ENCODE results near the gene UBE2O. TPM values are rescaled to one million over a fixed set of nuclear protein-coding genes. Genes with fewer than 3 reads are reported as not detected.
A peak's percentile ranks its signal among the peaks of the same experiment; 100 is the strongest.

Gene UBE2O
- polyA plus RNA-seq, 1 of the 3 experiments (the other 2 are of a cell fraction), result 25.4 TPM

DNA sequence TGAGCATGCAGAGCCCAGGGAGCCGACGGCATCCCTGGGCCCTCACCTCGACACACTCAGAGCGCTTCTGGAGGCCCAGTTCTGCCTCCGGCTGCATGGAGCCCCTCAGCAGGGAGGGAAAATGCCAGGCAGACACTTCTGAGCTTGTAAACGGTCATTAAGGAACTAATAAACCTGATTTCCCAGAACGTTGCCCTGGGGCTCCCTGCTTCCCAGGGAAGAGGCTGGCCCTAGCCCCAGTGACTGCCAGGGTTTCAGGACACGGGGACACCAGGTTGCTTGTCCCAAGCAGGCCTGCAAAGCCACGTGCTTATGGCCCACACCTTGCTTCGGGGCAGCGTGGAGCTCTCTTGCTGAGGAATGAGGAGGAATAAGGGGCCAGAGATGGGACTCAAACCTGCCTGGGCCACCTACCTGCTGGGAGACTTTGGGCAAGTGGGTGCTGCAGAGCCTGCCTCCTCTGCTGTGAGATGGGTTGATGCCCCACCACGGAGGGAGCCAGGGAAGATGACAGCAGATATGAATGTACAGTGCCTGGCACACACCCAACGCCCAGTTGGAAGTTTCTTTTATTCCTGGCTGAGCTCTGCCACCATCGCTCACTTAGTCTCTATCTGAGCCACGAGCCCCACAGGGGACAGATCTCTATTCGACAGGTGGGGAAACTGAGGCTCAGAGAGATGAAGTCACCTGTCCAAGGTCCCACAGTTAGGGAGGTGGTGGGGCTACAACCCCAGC, 42.9 kb upstream of the UBE2O start:
- POLR2A ChIA-PET, result interaction anchor here (0.7 kb wide), 1 partner anchor 50 kb away, joined by 3 read pairs; no protein-coding TSS in a partner anchor
- Histone ChIP-seq H3F3A (replicated peaks; ENCODE audit: insufficient read depth) (peaks cover 15% of the 10 kb centered on the region), H3K4me2 (no peak overlapping the region), H3K27ac (ENCODE audit: low read depth in 2 of 2, low read length in 1 of 2) (no peak overlapping the region; a peak in 1 of 4 replicates), H3K9me3 (no peaks in the 10 kb centered on the region), H3K27me3 (ENCODE audit: insufficient read depth) (no peaks in the 10 kb centered on the region), H2AFZ (ENCODE audit: low read depth) (no peak overlapping the region), H3K79me2 (ENCODE audit: insufficient read depth) (peaks cover 22% of the 10 kb centered on the region; the same call in 1 of the 2 replicates), H3K9ac (no peak overlapping the region), H3K4me3 (ENCODE audit: low read depth in 2 of 2, low read length in 1 of 2) (no peak overlapping the region), H3K36me3 (replicated peaks in 1 of 2; ENCODE audit: control insufficient read depth in 1 of 2, insufficient read depth in 2 of 2, low read length in 1 of 2) (no peaks in the 10 kb centered on the region), H3K9me2 (no peaks in the 10 kb centered on the region), H3K4me1 (ENCODE audit: control insufficient read depth in 1 of 2, insufficient read depth in 2 of 2, low read depth in 1 of 2, low read length in 1 of 2) (peaks cover 27 to 83% of the 10 kb centered on the region in 2 experiments; a peak in 3 of 4 replicates), H4K20me1 (ENCODE audit: insufficient read depth) (no peaks in the 10 kb centered on the region)
- no peak for TF ChIP-seq PBX3 (IDR thresholded peaks at IDR 0.05)
- no peak for TF ChIP-seq TCF12 (IDR thresholded peaks at IDR 0.05)
- 78% methylated on average over 10 of the region's 16 CpGs for WGBS (ENCODE audit: low lambda C conversion rate)
- CTCF ChIA-PET, result interaction anchor here (1.9 to 56.8 kb wide), 4 partner anchors 6 to 51 kb away, joined by 9 to 1687 read pairs (median 878); partner anchors contain the start of genes AANAT, RHBDF2 and UBE2O
- no peak for DNase-seq

DNA sequence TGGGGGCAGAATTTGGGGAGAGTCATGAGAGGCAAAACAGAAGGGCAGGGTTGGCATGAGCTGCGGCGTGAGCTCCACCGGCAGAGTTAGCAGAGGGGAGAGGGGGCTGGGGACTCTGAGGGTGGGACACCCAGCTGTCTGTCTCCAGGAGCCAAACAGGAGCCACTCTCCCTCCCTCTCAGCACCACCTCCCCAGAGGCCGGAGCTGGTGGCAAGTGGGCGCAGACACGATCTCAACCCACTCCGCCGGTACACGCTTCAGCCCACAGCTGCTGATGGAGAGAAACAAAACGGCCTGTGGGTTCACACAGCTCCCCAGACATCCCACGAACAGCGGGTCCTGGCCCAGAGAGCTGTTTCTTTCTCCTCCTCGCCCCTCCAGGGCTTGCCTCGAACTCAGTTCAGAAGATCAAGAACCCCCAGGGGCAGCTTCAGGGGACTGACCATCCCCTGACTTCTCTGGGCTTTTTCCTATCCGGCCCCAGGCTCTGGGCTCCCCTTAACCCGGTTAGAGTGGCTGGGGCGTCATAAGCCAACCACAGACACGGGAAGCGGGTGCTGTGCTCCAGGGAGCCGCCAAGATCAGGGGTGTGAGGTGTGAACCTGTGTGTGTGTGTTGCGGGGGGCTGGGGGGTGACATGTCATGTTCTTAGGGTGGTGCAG, 40.7 kb upstream of the UBE2O start:
- no peak overlapping the region for H3K9ac ChIP-seq
- H3K9me3 ChIP-seq, result no peaks in the 10 kb centered on the region
- no peak overlapping the region for H2AFZ ChIP-seq (ENCODE audit: low read depth)
- CTCF ChIA-PET, result interaction anchor here (1.0 to 56.8 kb wide), 11 partner anchors 4 to 562 kb away, joined by 3 to 1687 read pairs (median 5); partner anchors contain the start of genes AANAT, RHBDF2 and UBE2O
- POLR2A ChIA-PET, result no interaction called here
- no peaks in the 10 kb centered on the region for H4K20me1 ChIP-seq (ENCODE audit: insufficient read depth)
- H3K4me3 ChIP-seq (ENCODE audit: low read depth in 2 of 2, low read length in 1 of 2), result no peak overlapping the region
- no peaks in the 10 kb centered on the region for H3K36me3 ChIP-seq (replicated peaks in 1 of 2; ENCODE audit: control insufficient read depth in 1 of 2, insufficient read depth in 2 of 2, low read length in 1 of 2)
- H3K27ac ChIP-seq (ENCODE audit: low read depth in 2 of 2, low read length in 1 of 2), result no peak overlapping the region
- H3K4me2 ChIP-seq, result peak overlapping the region; percentile 38; the same call in 1 of the 2 replicates
- peaks cover 9% of the 10 kb centered on the region for H3F3A ChIP-seq (replicated peaks; ENCODE audit: insufficient read depth)
- H3K9me2 ChIP-seq, result no peaks in the 10 kb centered on the region
- WGBS (ENCODE audit: low lambda C conversion rate), result 92% methylated on average over 20 of the region's 21 CpGs
- H3K27me3 ChIP-seq (ENCODE audit: insufficient read depth), result no peaks in the 10 kb centered on the region
- peaks cover 19 to 61% of the 10 kb centered on the region in 2 experiments; a peak in 3 of 4 replicates for H3K4me1 ChIP-seq (ENCODE audit: control insufficient read depth in 1 of 2, insufficient read depth in 2 of 2, low read depth in 1 of 2, low read length in 1 of 2)
- DNase-seq, result no peak
- peaks cover 14% of the 10 kb centered on the region; the same call in 1 of the 2 replicates for H3K79me2 ChIP-seq (ENCODE audit: insufficient read depth)
- TF ChIP-seq FOXJ3 (CRISPR knock-in tag; IDR thresholded peaks at IDR 0.05), result no peak
- no peak for TF ChIP-seq SMC3 (IDR thresholded peaks at IDR 0.05; ENCODE audit: low read depth, low read length)
- no peak for TF ChIP-seq TEAD4 (IDR thresholded peaks at IDR 0.05; ENCODE audit: borderline replicate concordance, insufficient read depth)
- no peak for TF ChIP-seq JUND (IDR thresholded peaks at IDR 0.05)
- TF ChIP-seq FOSL2 (IDR thresholded peaks at IDR 0.05; ENCODE audit: borderline replicate concordance, low read depth), result no peak
- TF ChIP-seq MEF2A (IDR thresholded peaks at IDR 0.05; ENCODE audit: borderline replicate concordance, low read depth), result no peak
- TF ChIP-seq RXRA (IDR thresholded peaks at IDR 0.05; ENCODE audit: borderline replicate concordance, low read depth), result no peak
- TF ChIP-seq GABPA (IDR thresholded peaks at IDR 0.05; ENCODE audit: low read depth), result no peak
- no peak for TF ChIP-seq PBX3 (IDR thresholded peaks at IDR 0.05)
- no peak for TF ChIP-seq EP300 (IDR thresholded peaks at IDR 0.05; ENCODE audit: borderline replicate concordance in 1 of 2, low read depth in 1 of 2, low read length in 1 of 2)
- no peak for TF ChIP-seq RFX5 (IDR thresholded peaks at IDR 0.05; ENCODE audit: low read length)
- no peak for TF ChIP-seq CHD2 (IDR thresholded peaks at IDR 0.05; ENCODE audit: low read length, partially characterized antibody)
- TF ChIP-seq NFIC (IDR thresholded peaks at IDR 0.05; ENCODE audit: borderline replicate concordance), result no peak
- no peak for TF ChIP-seq ELF1 (IDR thresholded peaks at IDR 0.05)
- TF ChIP-seq TAF1 (IDR thresholded peaks at IDR 0.05; ENCODE audit: borderline replicate concordance, low read depth, low read length), result no peak
- TF ChIP-seq RCOR1 (IDR thresholded peaks at IDR 0.05; ENCODE audit: low read length), result no peak
- TF ChIP-seq CTCF (IDR thresholded peaks at IDR 0.05), result no peak
- TF ChIP-seq ZBTB33 (IDR thresholded peaks at IDR 0.05; ENCODE audit: borderline replicate concordance, low read depth), result no peak

Data from SK-N-SH (cell line).